HEK293 (cell line): ENCODE data around the gene TBC1D22A.

ENCODE experiments used
- CTCF ChIA-PET: fragments of 350-600 bp; formaldehyde crosslinking; extraction: SDS; loops from one replicate; lab custom pipeline; 2021; ENCODE audit warnings: antibody characterized with exemption; lab: Yijun Ruan, JAX
- POLR2A ChIA-PET: fragments of 300-600 bp; formaldehyde crosslinking; extraction: SDS; loops from one replicate; lab custom pipeline; 2020; ENCODE audit warnings: antibody characterized with exemption, inconsistent platforms; lab: Yijun Ruan, JAX
- H3K27ac ChIP-seq: fragments of 200-500 bp; sonication (Bioruptor generic); 2 replicates; pipeline ENCODE4 v1.5.1; 2014; ENCODE audit warnings: low read depth, low read length, control low read depth, inconsistent platforms; ENCODE audit errors: extremely low read depth
- H3K36me3 ChIP-seq, 2 experiments: fragments of 200-500 bp in 1 of 2; sonication (Bioruptor generic) in 1 of 2; 1 replicate in 1 of 2; 2 replicates in 1 of 2; pipeline ENCODE4 v1.5.1; 2014 to 2017; ENCODE audit warnings: inconsistent platforms in 2 of 2, low read length in 2 of 2; ENCODE audit not compliant: control insufficient read depth in 2 of 2, insufficient read depth in 1 of 2
- H3K4me1 ChIP-seq: fragments of 200-500 bp; sonication (Bioruptor generic); 2 replicates; pipeline ENCODE4 v1.5.1; 2014; ENCODE audit warnings: mild to moderate bottlenecking, low read length, inconsistent platforms; ENCODE audit not compliant: control insufficient read depth, insufficient read depth
- H3K4me3 ChIP-seq: 2 replicates; pipeline ENCODE4 v1.5.1; 2011; ENCODE audit warnings: low read depth, mild to moderate bottlenecking, control low read depth, low read length, moderate library complexity
- H3K9me3 ChIP-seq: fragments of 200-500 bp; sonication (Bioruptor generic); 2 replicates; pipeline ENCODE4 v1.5.1; 2014; ENCODE audit warnings: low read depth, low read length, inconsistent platforms; ENCODE audit not compliant: control insufficient read depth, insufficient read depth
- GFI1B ChIP-seq: fragments of 450-650 bp; formaldehyde crosslinking; IDR thresholded peaks from 2 replicates; pipeline ENCODE4 v1.5.1; 2016; ENCODE audit warnings: missing biosample characterization, missing genetic modification characterization
- GLI4 ChIP-seq: fragments of 450-650 bp; formaldehyde crosslinking; IDR thresholded peaks from 2 replicates; pipeline ENCODE4 v1.5.1; 2016; ENCODE audit warnings: missing biosample characterization, missing genetic modification characterization
- KLF1 ChIP-seq: fragments of 450-650 bp; formaldehyde crosslinking; IDR thresholded peaks from 2 replicates; pipeline ENCODE4 v1.5.1; 2016; ENCODE audit warnings: missing biosample characterization, missing genetic modification characterization
- KLF10 ChIP-seq: fragments of 450-650 bp; IDR thresholded peaks from 2 replicates; pipeline ENCODE4 v1.5.1; 2018; ENCODE audit warnings: missing biosample characterization, mild to moderate bottlenecking, missing genetic modification characterization
- KLF8 ChIP-seq: fragments of 450-650 bp; formaldehyde crosslinking; IDR thresholded peaks from 2 replicates; pipeline ENCODE4 v1.5.1; 2016; ENCODE audit warnings: missing biosample characterization, missing genetic modification characterization
- KLF9 ChIP-seq: fragments of 450-650 bp; formaldehyde crosslinking; IDR thresholded peaks from 2 replicates; pipeline ENCODE4 v1.5.1; 2016; ENCODE audit warnings: missing biosample characterization, missing genetic modification characterization, low read depth
- MYNN ChIP-seq: fragments of 450-650 bp; formaldehyde crosslinking; IDR thresholded peaks from 2 replicates; pipeline ENCODE4 v1.5.1; 2016; ENCODE audit warnings: missing biosample characterization, missing genetic modification characterization, borderline replicate concordance
- OSR2 ChIP-seq: fragments of 450-650 bp; formaldehyde crosslinking; IDR thresholded peaks from 2 replicates; pipeline ENCODE4 v1.5.1; 2016; ENCODE audit warnings: missing biosample characterization, missing genetic modification characterization
- SP3 ChIP-seq: fragments of 450-650 bp; formaldehyde crosslinking; IDR thresholded peaks from 2 replicates; pipeline ENCODE4 v1.5.1; 2016; ENCODE audit warnings: missing biosample characterization, missing genetic modification characterization
- YY2 ChIP-seq: fragments of 450-650 bp; formaldehyde crosslinking; IDR thresholded peaks from 2 replicates; pipeline ENCODE4 v1.5.1; 2016; ENCODE audit warnings: missing biosample characterization, missing genetic modification characterization
- ZBTB1 ChIP-seq: fragments of 450-650 bp; formaldehyde crosslinking; IDR thresholded peaks from 2 replicates; pipeline ENCODE4 v1.5.1; 2016; ENCODE audit warnings: missing biosample characterization, missing genetic modification characterization
- ZBTB21 ChIP-seq: fragments of 450-650 bp; formaldehyde crosslinking; IDR thresholded peaks from 2 replicates; pipeline ENCODE4 v1.5.1; 2017; ENCODE audit warnings: missing biosample characterization, missing genetic modification characterization
- ZFP41 ChIP-seq: fragments of 450-650 bp; formaldehyde crosslinking; IDR thresholded peaks from 2 replicates; pipeline ENCODE4 v1.5.1; 2016; ENCODE audit warnings: missing biosample characterization, missing genetic modification characterization, borderline replicate concordance
- ZIC2 ChIP-seq: fragments of 450-650 bp; formaldehyde crosslinking; IDR thresholded peaks from 2 replicates; pipeline ENCODE4 v1.5.1; 2016; ENCODE audit warnings: missing biosample characterization, missing genetic modification characterization
- ZNF10 ChIP-seq: fragments of 450-650 bp; formaldehyde crosslinking; IDR thresholded peaks from 2 replicates; pipeline ENCODE4 v1.5.1; 2017; ENCODE audit warnings: missing biosample characterization, missing genetic modification characterization
- ZNF121 ChIP-seq: fragments of 450-650 bp; formaldehyde crosslinking; IDR thresholded peaks from 2 replicates; pipeline ENCODE4 v1.5.1; 2016; ENCODE audit warnings: missing biosample characterization, missing genetic modification characterization
- ZNF169 ChIP-seq: fragments of 450-650 bp; formaldehyde crosslinking; IDR thresholded peaks from 2 replicates; pipeline ENCODE4 v1.5.1; 2016; ENCODE audit warnings: missing biosample characterization, missing genetic modification characterization
- ZNF175 ChIP-seq: fragments of 450-650 bp; formaldehyde crosslinking; IDR thresholded peaks from 2 replicates; pipeline ENCODE4 v1.5.1; 2016; ENCODE audit warnings: missing biosample characterization, missing genetic modification characterization
- ZNF223 ChIP-seq: fragments of 450-650 bp; formaldehyde crosslinking; IDR thresholded peaks from 2 replicates; pipeline ENCODE4 v1.5.1; 2016; ENCODE audit warnings: missing biosample characterization, missing genetic modification characterization
- ZNF292 ChIP-seq: fragments of 450-650 bp; formaldehyde crosslinking; IDR thresholded peaks from 2 replicates; pipeline ENCODE4 v1.5.1; 2016; ENCODE audit warnings: low read depth, missing biosample characterization, missing genetic modification characterization, borderline replicate concordance
- ZNF324 ChIP-seq: fragments of 450-650 bp; formaldehyde crosslinking; IDR thresholded peaks from 2 replicates; pipeline ENCODE4 v1.5.1; 2016; ENCODE audit warnings: missing biosample characterization, missing genetic modification characterization
- ZNF350 ChIP-seq: fragments of 450-650 bp; formaldehyde crosslinking; IDR thresholded peaks from 2 replicates; pipeline ENCODE4 v1.5.0; 2017; ENCODE audit warnings: missing biosample characterization, mild to moderate bottlenecking, missing genetic modification characterization
- ZNF48 ChIP-seq: fragments of 450-650 bp; formaldehyde crosslinking; IDR thresholded peaks from 2 replicates; pipeline ENCODE4 v1.5.1; 2016; ENCODE audit warnings: missing biosample characterization, missing genetic modification characterization
- ZNF514 ChIP-seq: fragments of 450-650 bp; formaldehyde crosslinking; IDR thresholded peaks from 2 replicates; pipeline ENCODE4 v1.5.1; 2016; ENCODE audit warnings: missing biosample characterization, missing genetic modification characterization
- ZNF529 ChIP-seq: fragments of 450-650 bp; formaldehyde crosslinking; IDR thresholded peaks from 2 replicates; pipeline ENCODE4 v1.5.1; 2017; ENCODE audit warnings: missing genetic modification characterization, missing biosample characterization; ENCODE audit not compliant: insufficient replicate concordance
- ZNF549 ChIP-seq: fragments of 450-650 bp; IDR thresholded peaks from 2 replicates; pipeline ENCODE4 v1.5.1; 2018; ENCODE audit warnings: missing biosample characterization, missing genetic modification characterization, mild to moderate bottlenecking, inconsistent platforms, moderate library complexity
- ZNF555 ChIP-seq: fragments of 450-650 bp; formaldehyde crosslinking; conservative IDR thresholded peaks from 2 replicates; pipeline ENCODE4 v1.5.1; 2017; ENCODE audit warnings: missing biosample characterization, mild to moderate bottlenecking, missing genetic modification characterization, inconsistent platforms
- ZNF610 ChIP-seq: fragments of 450-650 bp; formaldehyde crosslinking; IDR thresholded peaks from 2 replicates; pipeline ENCODE4 v1.5.1; 2016; ENCODE audit warnings: missing biosample characterization, missing genetic modification characterization, borderline replicate concordance
- ZNF747 ChIP-seq: fragments of 450-650 bp; formaldehyde crosslinking; IDR thresholded peaks from 2 replicates; pipeline ENCODE4 v1.5.1; 2016; ENCODE audit warnings: missing biosample characterization, missing genetic modification characterization
- ZNF791 ChIP-seq: fragments of 450-650 bp; formaldehyde crosslinking; IDR thresholded peaks from 2 replicates; pipeline ENCODE4 v1.5.1; 2016; ENCODE audit warnings: missing biosample characterization, missing genetic modification characterization
- TF ChIP-seq, protein P1 (sequence below): fragments of 450-650 bp; formaldehyde crosslinking; IDR thresholded peaks from 2 replicates; pipeline ENCODE4 v1.5.1; 2017; ENCODE audit warnings: missing biosample characterization, missing genetic modification characterization
- TF ChIP-seq, protein P2 (sequence below): fragments of 450-650 bp; formaldehyde crosslinking; IDR thresholded peaks from 2 replicates; pipeline ENCODE4 v1.5.1; 2017; ENCODE audit warnings: missing biosample characterization, missing genetic modification characterization
- TF ChIP-seq, protein P3 (sequence below): fragments of 450-650 bp; formaldehyde crosslinking; IDR thresholded peaks from 2 replicates; pipeline ENCODE4 v1.5.1; 2016; ENCODE audit warnings: missing biosample characterization, missing genetic modification characterization

The TBC1D22A gene

DNA sequence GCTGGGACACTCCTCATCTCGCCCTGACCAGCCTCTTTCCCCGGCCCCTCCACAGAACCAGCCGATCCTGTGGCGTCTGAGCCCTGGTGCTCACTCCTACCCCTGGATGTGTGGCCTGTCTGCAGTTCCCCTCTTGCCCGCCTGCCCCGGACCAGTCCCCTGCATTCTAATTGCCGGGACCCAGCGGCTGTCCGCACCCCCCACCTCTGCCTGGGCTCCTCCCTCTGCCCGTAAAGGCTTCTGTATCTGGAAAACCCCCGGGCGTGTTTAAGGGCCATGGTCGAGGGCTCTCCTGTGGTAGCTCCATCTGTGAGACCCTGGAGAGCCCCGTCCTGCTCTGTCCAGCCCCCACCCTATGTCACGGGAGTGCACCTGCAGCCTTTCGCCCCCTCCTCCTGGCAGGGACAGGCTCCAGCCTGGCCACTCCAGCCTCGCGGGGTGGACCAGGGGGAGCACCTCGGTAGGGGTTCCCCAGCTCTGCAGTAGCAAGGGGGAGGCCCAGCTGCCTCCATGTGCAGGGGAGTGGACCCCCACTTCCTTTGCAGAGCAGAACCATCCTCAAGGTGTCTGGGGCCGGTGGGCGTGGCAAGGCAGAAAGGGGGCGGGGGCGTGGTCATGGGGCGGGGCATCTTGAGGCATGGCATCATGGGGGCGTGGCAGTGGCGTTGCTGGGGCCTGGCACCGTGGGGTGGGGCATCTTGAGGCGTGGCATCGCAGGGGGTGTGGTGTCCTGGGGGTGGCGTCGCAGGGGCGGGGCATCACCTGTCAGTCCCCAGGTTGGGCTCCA lies 430.4 kb downstream of the TBC1D22A start:
- H3K36me3 ChIP-seq: no peaks in the 10 kb centered on the region
- no peak for TF ChIP-seq GFI1B (tag by site-specific recombination)
- TF ChIP-seq ZNF169 (tag by site-specific recombination): no peak
- TF ChIP-seq KLF9 (tag by site-specific recombination): peak; percentile 90
- no peak for TF ChIP-seq ZNF350 (tag by site-specific recombination)
- peak; percentile 97 for TF ChIP-seq KLF8 (tag by site-specific recombination)
- TF ChIP-seq, protein P1, sequence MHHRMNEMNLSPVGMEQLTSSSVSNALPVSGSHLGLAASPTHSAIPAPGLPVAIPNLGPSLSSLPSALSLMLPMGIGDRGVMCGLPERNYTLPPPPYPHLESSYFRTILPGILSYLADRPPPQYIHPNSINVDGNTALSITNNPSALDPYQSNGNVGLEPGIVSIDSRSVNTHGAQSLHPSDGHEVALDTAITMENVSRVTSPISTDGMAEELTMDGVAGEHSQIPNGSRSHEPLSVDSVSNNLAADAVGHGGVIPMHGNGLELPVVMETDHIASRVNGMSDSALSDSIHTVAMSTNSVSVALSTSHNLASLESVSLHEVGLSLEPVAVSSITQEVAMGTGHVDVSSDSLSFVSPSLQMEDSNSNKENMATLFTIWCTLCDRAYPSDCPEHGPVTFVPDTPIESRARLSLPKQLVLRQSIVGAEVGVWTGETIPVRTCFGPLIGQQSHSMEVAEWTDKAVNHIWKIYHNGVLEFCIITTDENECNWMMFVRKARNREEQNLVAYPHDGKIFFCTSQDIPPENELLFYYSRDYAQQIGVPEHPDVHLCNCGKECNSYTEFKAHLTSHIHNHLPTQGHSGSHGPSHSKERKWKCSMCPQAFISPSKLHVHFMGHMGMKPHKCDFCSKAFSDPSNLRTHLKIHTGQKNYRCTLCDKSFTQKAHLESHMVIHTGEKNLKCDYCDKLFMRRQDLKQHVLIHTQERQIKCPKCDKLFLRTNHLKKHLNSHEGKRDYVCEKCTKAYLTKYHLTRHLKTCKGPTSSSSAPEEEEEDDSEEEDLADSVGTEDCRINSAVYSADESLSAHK (tag by site-specific recombination): no peak
- TF ChIP-seq, protein P2, sequence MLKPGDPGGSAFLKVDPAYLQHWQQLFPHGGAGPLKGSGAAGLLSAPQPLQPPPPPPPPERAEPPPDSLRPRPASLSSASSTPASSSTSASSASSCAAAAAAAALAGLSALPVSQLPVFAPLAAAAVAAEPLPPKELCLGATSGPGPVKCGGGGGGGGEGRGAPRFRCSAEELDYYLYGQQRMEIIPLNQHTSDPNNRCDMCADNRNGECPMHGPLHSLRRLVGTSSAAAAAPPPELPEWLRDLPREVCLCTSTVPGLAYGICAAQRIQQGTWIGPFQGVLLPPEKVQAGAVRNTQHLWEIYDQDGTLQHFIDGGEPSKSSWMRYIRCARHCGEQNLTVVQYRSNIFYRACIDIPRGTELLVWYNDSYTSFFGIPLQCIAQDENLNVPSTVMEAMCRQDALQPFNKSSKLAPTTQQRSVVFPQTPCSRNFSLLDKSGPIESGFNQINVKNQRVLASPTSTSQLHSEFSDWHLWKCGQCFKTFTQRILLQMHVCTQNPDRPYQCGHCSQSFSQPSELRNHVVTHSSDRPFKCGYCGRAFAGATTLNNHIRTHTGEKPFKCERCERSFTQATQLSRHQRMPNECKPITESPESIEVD: no peak
- no peak for TF ChIP-seq ZBTB1
- TF ChIP-seq ZNF514 (tag by site-specific recombination): no peak
- TF ChIP-seq YY2 (tag by site-specific recombination): no peak
- no peak for TF ChIP-seq MYNN (tag by site-specific recombination)
- peak; percentile 98 for TF ChIP-seq KLF1 (tag by site-specific recombination)
- no peak for TF ChIP-seq ZBTB21 (tag by site-specific recombination)
- no peak for TF ChIP-seq ZNF10 (tag by site-specific recombination)
- no peak for TF ChIP-seq ZNF529
- TF ChIP-seq ZIC2 (tag by site-specific recombination): 0 out of 2 replicates have a peak, but pooled peaks have one; percentile 23
- no peak for TF ChIP-seq ZNF324 (tag by site-specific recombination)
- TF ChIP-seq ZFP41: no peak
- TF ChIP-seq KLF10: peak; percentile 56; the same call in 1 of the 2 replicates
- TF ChIP-seq, all 188 proteins: peak for 5
- H3K27ac ChIP-seq: no peak overlapping the region
- CTCF ChIA-PET: no interaction called here
- H3K4me1 ChIP-seq: no peaks in the 10 kb centered on the region
- no peaks in the 10 kb centered on the region for H3K9me3 ChIP-seq
- no peak overlapping the region for H3K4me3 ChIP-seq
- POLR2A ChIA-PET: no interaction called here

DNA sequence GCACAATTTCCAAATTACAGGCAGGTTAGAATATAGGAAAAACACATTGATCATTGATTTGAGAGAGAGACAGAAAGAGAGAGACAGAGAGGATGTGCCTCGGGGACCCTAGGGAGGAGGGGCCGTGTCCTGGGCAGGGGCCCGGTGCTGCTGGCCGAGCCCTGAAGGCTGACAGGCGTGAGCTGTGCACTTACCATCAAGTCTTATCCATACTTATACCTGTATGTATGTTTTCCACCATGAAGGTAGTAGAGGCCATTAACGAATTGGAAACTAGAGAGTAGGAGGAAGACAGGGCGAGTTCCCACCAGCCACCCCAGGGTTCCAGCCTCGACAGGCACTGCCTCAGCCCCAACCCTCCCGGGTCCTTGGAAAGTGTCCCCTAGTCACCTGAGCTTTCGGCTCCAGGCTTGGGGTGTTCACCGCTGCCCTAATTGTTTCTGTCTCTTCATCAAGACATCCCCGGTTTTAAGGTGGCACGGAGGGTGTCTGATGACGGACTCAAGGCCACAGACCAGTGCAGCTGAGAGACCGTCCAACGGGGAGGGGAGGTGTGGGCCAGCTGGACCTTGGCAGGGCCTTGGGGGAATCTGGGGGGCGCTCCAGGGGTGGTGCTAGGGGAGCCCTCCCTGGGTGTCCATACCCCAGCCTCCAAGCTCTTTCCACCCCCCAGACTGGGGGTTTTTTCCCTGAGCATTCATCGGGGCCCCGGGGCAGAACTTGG lies 431.3 kb downstream of the TBC1D22A start:
- no peaks in the 10 kb centered on the region for H3K9me3 ChIP-seq
- H3K36me3 ChIP-seq: no peaks in the 10 kb centered on the region
- H3K27ac ChIP-seq: no peak overlapping the region
- ChIA-PET CTCF (interaction anchor here (0.7 kb wide), 1 partner anchor 148 kb away, joined by 3 read pairs; no protein-coding TSS in a partner anchor), POLR2A (interaction anchor here (0.6 kb wide), 1 partner anchor 940 kb away, joined by 3 read pairs; no protein-coding TSS in a partner anchor)
- no peaks in the 10 kb centered on the region for H3K4me1 ChIP-seq
- H3K4me3 ChIP-seq: no peak overlapping the region
- TF ChIP-seq OSR2 (tag by site-specific recombination): no peak
- TF ChIP-seq ZNF549 (tag by site-specific recombination): no peak
- TF ChIP-seq ZNF747: no peak
- no peak for TF ChIP-seq ZNF121 (tag by site-specific recombination)
- no peak for TF ChIP-seq ZNF48 (tag by site-specific recombination)
- TF ChIP-seq ZNF791: no peak
- no peak for TF ChIP-seq GLI4 (tag by site-specific recombination)
- no peak for TF ChIP-seq ZNF223 (tag by site-specific recombination)
- TF ChIP-seq SP3 (tag by site-specific recombination): no peak
- no peak for TF ChIP-seq ZNF175 (tag by site-specific recombination)
- TF ChIP-seq ZNF555 (tag by site-specific recombination): no peak
- TF ChIP-seq ZNF610 (tag by site-specific recombination): no peak
- TF ChIP-seq ZNF292 (tag by site-specific recombination): no peak
- TF ChIP-seq, protein P3, sequence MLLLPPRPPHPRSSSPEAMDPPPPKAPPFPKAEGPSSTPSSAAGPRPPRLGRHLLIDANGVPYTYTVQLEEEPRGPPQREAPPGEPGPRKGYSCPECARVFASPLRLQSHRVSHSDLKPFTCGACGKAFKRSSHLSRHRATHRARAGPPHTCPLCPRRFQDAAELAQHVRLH (tag by site-specific recombination): no peak
